Measurements from ENCODE around the gene TMED6.
"Not testable (repeated sequence)": the region's sequence is repeated elsewhere in the genome, so short reads cannot be mapped to it uniquely, and the experiment has no call there.

The TMED6 gene

DNA sequence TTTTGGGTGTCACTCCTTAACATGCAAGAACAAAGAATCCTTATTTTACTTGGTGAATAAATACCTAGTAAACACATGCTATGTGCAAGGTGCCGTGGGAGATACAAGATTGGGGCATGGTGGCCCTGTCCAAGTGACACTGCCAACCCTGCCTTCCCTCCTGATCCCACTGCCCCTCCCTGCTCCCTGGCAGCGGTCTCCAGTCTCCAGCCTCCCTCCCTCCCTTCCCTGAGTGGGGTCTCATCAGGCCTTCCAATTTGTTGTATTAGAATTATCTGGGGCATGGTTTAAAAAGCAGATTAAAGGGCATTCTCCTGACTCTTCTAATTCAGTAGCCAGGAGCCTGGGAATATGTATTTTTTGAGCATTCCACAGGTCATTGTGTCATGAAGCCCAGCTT, 12.5 kb upstream of the TMED6 start:
- no peak overlapping the region for H3K4me3 ChIP-seq (ENCODE audit: low read depth, low read length)
- TF ChIP-seq, protein P1, sequence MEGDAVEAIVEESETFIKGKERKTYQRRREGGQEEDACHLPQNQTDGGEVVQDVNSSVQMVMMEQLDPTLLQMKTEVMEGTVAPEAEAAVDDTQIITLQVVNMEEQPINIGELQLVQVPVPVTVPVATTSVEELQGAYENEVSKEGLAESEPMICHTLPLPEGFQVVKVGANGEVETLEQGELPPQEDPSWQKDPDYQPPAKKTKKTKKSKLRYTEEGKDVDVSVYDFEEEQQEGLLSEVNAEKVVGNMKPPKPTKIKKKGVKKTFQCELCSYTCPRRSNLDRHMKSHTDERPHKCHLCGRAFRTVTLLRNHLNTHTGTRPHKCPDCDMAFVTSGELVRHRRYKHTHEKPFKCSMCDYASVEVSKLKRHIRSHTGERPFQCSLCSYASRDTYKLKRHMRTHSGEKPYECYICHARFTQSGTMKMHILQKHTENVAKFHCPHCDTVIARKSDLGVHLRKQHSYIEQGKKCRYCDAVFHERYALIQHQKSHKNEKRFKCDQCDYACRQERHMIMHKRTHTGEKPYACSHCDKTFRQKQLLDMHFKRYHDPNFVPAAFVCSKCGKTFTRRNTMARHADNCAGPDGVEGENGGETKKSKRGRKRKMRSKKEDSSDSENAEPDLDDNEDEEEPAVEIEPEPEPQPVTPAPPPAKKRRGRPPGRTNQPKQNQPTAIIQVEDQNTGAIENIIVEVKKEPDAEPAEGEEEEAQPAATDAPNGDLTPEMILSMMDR (IDR thresholded peaks at IDR 0.05; ENCODE audit: borderline replicate concordance, insufficient read depth, low read depth, low read length): no peak

DNA sequence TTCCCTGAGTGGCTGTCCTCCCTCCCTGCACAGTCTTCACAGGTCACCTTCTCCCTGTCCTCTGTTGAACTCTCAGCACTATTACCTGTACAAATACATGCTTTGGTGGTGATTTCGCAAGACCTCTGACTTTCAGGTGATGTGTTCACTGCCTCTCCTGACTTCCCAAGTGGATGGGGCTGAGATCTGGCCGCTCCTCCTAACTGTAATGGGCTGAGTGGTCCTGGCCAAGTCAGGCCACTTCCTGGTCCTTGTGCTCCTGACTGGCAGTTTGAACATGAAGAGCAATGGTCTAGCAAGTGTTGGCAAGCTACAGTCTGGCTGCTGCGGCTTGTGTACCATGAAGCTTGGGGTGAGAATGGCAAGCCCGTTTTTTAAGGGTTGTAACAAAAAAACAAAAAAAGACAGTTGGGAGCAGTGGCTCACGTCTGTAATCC, 11.7 kb upstream of the TMED6 start:
- TF ChIP-seq, protein P1 (IDR thresholded peaks at IDR 0.05; ENCODE audit: borderline replicate concordance, insufficient read depth, low read depth, low read length): no peak
- H3K4me3 ChIP-seq (ENCODE audit: low read depth, low read length): no peak overlapping the region

DNA sequence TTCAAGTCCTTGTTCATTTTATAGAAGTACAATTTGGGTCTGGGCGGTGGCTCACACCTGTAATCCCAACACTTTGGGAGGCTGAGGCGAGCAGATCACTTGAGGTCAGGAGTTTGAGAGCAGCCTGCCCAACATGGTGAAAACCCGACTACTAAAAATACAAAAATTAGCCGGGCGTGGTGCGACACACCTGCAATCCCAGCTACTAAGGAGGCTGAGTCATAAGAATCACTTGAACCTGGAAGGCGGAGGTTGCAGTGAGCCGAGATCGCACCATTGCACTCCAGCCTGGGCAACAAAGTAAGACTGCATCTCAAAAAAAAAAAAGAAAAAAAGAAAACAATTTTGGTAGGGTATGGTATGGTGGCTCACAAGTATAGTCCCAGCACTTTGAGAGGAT, 8.5 kb upstream of the TMED6 start:
- H3K4me3 ChIP-seq (ENCODE audit: low read depth, low read length): not testable (repeated sequence)

GRCh38 chr16:69350536-69351133, 951 bp downstream of the TMED6 start:
- H3K4me3 ChIP-seq (ENCODE audit: low read depth, low read length): no peak overlapping the region
- TF ChIP-seq, protein P1 (IDR thresholded peaks at IDR 0.05; ENCODE audit: borderline replicate concordance, insufficient read depth, low read depth, low read length): no peak

- TF ChIP-seq, protein P1 (IDR thresholded peaks at IDR 0.05; ENCODE audit: borderline replicate concordance, insufficient read depth, low read depth, low read length): no peak
- no peak overlapping the region for H3K4me3 ChIP-seq (ENCODE audit: low read depth, low read length)
These were observed 2.0 kb downstream of the TMED6 start for GRCh38 chr16:69349536-69349935.

GRCh38 chr16:69348222-69348621, 3.4 kb downstream of the TMED6 start:
- H3K4me3 ChIP-seq (ENCODE audit: low read depth, low read length): no peak overlapping the region
- TF ChIP-seq, protein P1 (IDR thresholded peaks at IDR 0.05; ENCODE audit: borderline replicate concordance, insufficient read depth, low read depth, low read length): no peak

GRCh38 chr16:69346683-69347082, 4.9 kb downstream of the TMED6 start:
- H3K4me3 ChIP-seq (ENCODE audit: low read depth, low read length): no peak overlapping the region
- TF ChIP-seq, protein P1 (IDR thresholded peaks at IDR 0.05; ENCODE audit: borderline replicate concordance, insufficient read depth, low read depth, low read length): no peak

DNA sequence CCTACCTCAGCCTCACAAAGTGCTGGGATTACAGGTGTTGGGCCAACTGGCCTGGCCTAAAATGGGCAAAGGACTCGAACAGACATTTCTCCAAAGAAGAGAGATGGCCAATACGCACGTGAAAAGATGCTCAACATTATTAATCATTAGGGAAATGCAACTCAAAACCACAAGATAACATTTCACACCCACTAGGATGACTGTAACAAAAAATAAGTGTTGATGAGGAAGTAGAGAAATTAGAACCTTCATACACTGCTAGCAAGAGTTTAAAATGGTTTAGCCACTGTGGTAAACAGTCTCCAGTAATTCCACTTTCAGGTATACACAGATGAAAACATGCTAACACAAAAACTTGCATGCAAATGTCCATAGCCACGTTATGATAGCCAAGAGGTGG, 5.7 kb downstream of the TMED6 start:
- H3K4me3 ChIP-seq (ENCODE audit: low read depth, low read length): no peak overlapping the region
- TF ChIP-seq, protein P1 (IDR thresholded peaks at IDR 0.05; ENCODE audit: borderline replicate concordance, insufficient read depth, low read depth, low read length): no peak
